Measurements from ENCODE around the gene TECR.

- TF ChIP-seq EZH2 (optimal IDR thresholded peaks at IDR 0.05; ENCODE audit: low read depth, low read length) = no peak
- no peak for TF ChIP-seq CTCF (IDR thresholded peaks at IDR 0.05; ENCODE audit: low read length)
- TF ChIP-seq EZH2phosphoT487 (IDR thresholded peaks at IDR 0.05; ENCODE audit: low read length) = no peak
Measured at GRCh38 chr19:14560776-14561108, 31.3 kb downstream of the TECR start.

Data from MM.1S (cell line).